Adrenal gland (tissue), 5 donors: Measurements from ENCODE around the gene UBE2H.

Experiments
- POLR2A ChIP-seq, 2 donors: fragments of 450-650 bp; IDR thresholded peaks; one replicate each; pipeline ENCODE4 v1.6.1; 2017; ENCODE audit warnings: antibody characterized with exemption in 2 of 2, mild to moderate bottlenecking in 2 of 2, moderate library complexity in 1 of 2
- TF ChIP-seq, protein P1 (sequence below), 6 experiments: fragments of 450-650 bp in 4 of 6; fragments of 200-600 bp in 2 of 6; sonication (generic) in 1 of 6; IDR thresholded peaks; 1 replicate in 5 of 6; 2 replicates in 1 of 6; pipeline versions ENCODE4 v1.5.1 to v1.8.0; 2016 to 2021; ENCODE audit warnings: antibody characterized with exemption in 6 of 6, mild to moderate bottlenecking in 2 of 6, moderate library complexity in 1 of 6
- donor health status: DM: no; HTN: no; CAD: no.

- no peak for TF ChIP-seq POLR2A (IDR thresholded peaks at IDR 0.05)
- TF ChIP-seq, protein P1, sequence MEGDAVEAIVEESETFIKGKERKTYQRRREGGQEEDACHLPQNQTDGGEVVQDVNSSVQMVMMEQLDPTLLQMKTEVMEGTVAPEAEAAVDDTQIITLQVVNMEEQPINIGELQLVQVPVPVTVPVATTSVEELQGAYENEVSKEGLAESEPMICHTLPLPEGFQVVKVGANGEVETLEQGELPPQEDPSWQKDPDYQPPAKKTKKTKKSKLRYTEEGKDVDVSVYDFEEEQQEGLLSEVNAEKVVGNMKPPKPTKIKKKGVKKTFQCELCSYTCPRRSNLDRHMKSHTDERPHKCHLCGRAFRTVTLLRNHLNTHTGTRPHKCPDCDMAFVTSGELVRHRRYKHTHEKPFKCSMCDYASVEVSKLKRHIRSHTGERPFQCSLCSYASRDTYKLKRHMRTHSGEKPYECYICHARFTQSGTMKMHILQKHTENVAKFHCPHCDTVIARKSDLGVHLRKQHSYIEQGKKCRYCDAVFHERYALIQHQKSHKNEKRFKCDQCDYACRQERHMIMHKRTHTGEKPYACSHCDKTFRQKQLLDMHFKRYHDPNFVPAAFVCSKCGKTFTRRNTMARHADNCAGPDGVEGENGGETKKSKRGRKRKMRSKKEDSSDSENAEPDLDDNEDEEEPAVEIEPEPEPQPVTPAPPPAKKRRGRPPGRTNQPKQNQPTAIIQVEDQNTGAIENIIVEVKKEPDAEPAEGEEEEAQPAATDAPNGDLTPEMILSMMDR (IDR thresholded peaks at IDR 0.05): no peak
Observed at GRCh38 chr7:129908181-129908580, 44.6 kb downstream of the UBE2H start.
